HepG2 (cell line): ENCODE data around the gene CLEC16A. TPM values are rescaled to one million over a fixed set of nuclear protein-coding genes. Genes with fewer than 3 reads are reported as not detected.

Experiments used
- ATAC-seq: fragments of 200-7000 bp; cut with Tn5 transposase; 3 replicates; pipeline ENCODE4 v1.9.1; 2020; ENCODE audit warnings: mild to moderate bottlenecking, moderate library complexity
- BruUV-seq: library from RNA; stranded (reverse); fragments of 400-500 nt; replicated peaks from 2 replicates; lab custom pipeline; 2021; lab: Mats Ljungman, UMichigan
- CTCF ChIA-PET: fragments of 300-600 bp; formaldehyde crosslinking; extraction: SDS; loops from one replicate; lab custom pipeline; 2021; ENCODE audit warnings: low total read pairs, inconsistent platforms, low intra/inter-chr PET ratio; lab: Yijun Ruan, JAX
- POLR2A ChIA-PET: fragments of 350-600 bp; sonication (Branson Sonifier 250); formaldehyde crosslinking; loops from one replicate; lab custom pipeline; 2020; ENCODE audit warnings: antibody characterized with exemption, inconsistent platforms; lab: Yijun Ruan, JAX
- DNase-seq: peaks from one replicate; pipeline ENCODE4 v3.0.0-alpha.2; 2015; ENCODE audit warnings: low spot score
- FAIRE-seq: peaks from 3 replicates; lab custom pipeline; 2011; peaks lifted over from hg19 to GRCh38; lab: Jason Lieb, UNC
- H2AFZ ChIP-seq: one replicate; pipeline ENCODE4 v1.6.1; 2011; ENCODE audit warnings: low read length, inconsistent platforms
- H3K27ac ChIP-seq: fragments of 300-600 bp; 3 replicates; pipeline ENCODE4 v1.8.0; 2011; ENCODE audit warnings: mixed run types, mild to moderate bottlenecking, mixed read lengths, low read length, inconsistent platforms; ENCODE audit not compliant: insufficient read depth; ENCODE audit errors: extremely low read length
- H3K27me3 ChIP-seq, 2 experiments: fragments of 200-600 bp in 1 of 2; 2 replicates in 1 of 2; 3 replicates in 1 of 2; pipeline versions ENCODE4 v1.6.0 to v1.8.0; 2011; ENCODE audit warnings: low read length in 2 of 2, mild to moderate bottlenecking in 2 of 2, moderate library complexity in 2 of 2, inconsistent platforms in 1 of 2; ENCODE audit not compliant: insufficient read depth in 2 of 2, control insufficient read depth in 1 of 2
- H3K36me3 ChIP-seq, 2 experiments: fragments of 200-600 bp in 1 of 2; replicated peaks in 1 of 2; 2 replicates in 1 of 2; 3 replicates in 1 of 2; pipeline versions ENCODE4 v1.5.1 to v1.8.0; 2011; ENCODE audit warnings: low read length in 2 of 2, inconsistent platforms in 1 of 2; ENCODE audit not compliant: insufficient read depth in 2 of 2, control insufficient read depth in 1 of 2
- H3K4me1 ChIP-seq: 2 replicates; pipeline ENCODE4 v1.5.1; 2012; ENCODE audit warnings: low read length, inconsistent platforms; ENCODE audit not compliant: insufficient read depth
- H3K4me2 ChIP-seq: 2 replicates; pipeline ENCODE4 v1.6.0; 2011; ENCODE audit warnings: low read depth, low read length, inconsistent platforms
- H3K4me3 ChIP-seq, 3 experiments: fragments of 200-600 bp in 1 of 3; sonication (generic), shearing (Covaris generic) in 1 of 3; replicated peaks in 1 of 3; 2 replicates each; pipeline ENCODE4 v1.5.1; 2011 to 2016; ENCODE audit warnings: low read length in 3 of 3, inconsistent platforms in 2 of 3, low read depth in 2 of 3, mild to moderate bottlenecking in 2 of 3, control low read depth in 1 of 3, mixed read lengths in 1 of 3; ENCODE audit not compliant: insufficient read depth in 1 of 3
- H3K79me2 ChIP-seq: one replicate; pipeline ENCODE4 v1.6.1; 2011; ENCODE audit warnings: low read length, inconsistent platforms; ENCODE audit not compliant: insufficient read depth
- H3K9ac ChIP-seq: 2 replicates; pipeline ENCODE4 v1.6.0; 2011; ENCODE audit warnings: mild to moderate bottlenecking, low read depth, low read length, inconsistent platforms; ENCODE audit not compliant: insufficient read depth
- H3K9me3 ChIP-seq: 2 replicates; pipeline ENCODE4 v1.5.1; 2012; ENCODE audit warnings: mild to moderate bottlenecking, low read length
- H4K20me1 ChIP-seq: 2 replicates; pipeline ENCODE4 v1.6.0; 2011; ENCODE audit warnings: inconsistent platforms, mild to moderate bottlenecking, low read length, moderate library complexity; ENCODE audit not compliant: insufficient read depth
- KLF9 ChIP-seq: IDR thresholded peaks from 2 replicates; pipeline ENCODE4 v1.6.1; 2016; ENCODE audit warnings: low read depth
- MLLT10 ChIP-seq: sonication (generic); formaldehyde crosslinking; IDR thresholded peaks from 2 replicates; pipeline ENCODE4 v1.4.0; 2020; ENCODE audit warnings: missing genetic modification reagents
- ZNF619 ChIP-seq: sonication (generic); formaldehyde crosslinking; IDR thresholded peaks from 2 replicates; pipeline ENCODE4 v1.4.0; 2020; ENCODE audit warnings: mild to moderate bottlenecking, missing genetic modification reagents
- ZNF781 ChIP-seq: sonication (generic); formaldehyde crosslinking; IDR thresholded peaks from 2 replicates; pipeline ENCODE4 v1.5.1; 2020; ENCODE audit warnings: borderline replicate concordance, mild to moderate bottlenecking, missing genetic modification reagents; ENCODE audit errors: not compliant biosample characterization
- WGBS: methylation state at CpG from one replicate; pipeline ENCODE4 v1.1.6; 2017; ENCODE audit warnings: low lambda C conversion rate; 5-methylcytosine and 5-hydroxymethylcytosine counted together
- in situ Hi-C: cut with HindIII; loops from 2 replicates; pipeline ENCODE4 v1.10.0; 2017; ENCODE audit warnings: low pct_unique_long_range_greater_than_20kb; ENCODE audit not compliant: extremely low pct_ligation_motif_present
- intact Hi-C: fragments of 100-400 bp; cut with micrococcal nuclease; formaldehyde crosslinking; loops from one replicate; pipeline ENCODE4 v1.10.0; 2022; ENCODE audit not compliant: unreplicated experiment
- polyA plus RNA-seq, 8 experiments: library from polyadenylated mRNA; depleted of rRNA in 3 of 8; stranded (reverse) in 7 of 8; unstranded in 1 of 8; fragments of >200 nt; fragmentation: Illumina TruSeq in 4 of 8; extraction: Trizol in 4 of 8; gene quantifications; 2 replicates each; pipeline versions ENCODE4 v1.2.1 to v1.2.3, GENCODE V29; 2011 to 2016; ENCODE audit warnings: low read depth in 4 of 8, missing spikeins in 1 of 8, mixed read lengths in 1 of 8; ENCODE audit not compliant: insufficient read depth in 1 of 8
- total RNA-seq, 5 experiments: library from RNA; depleted of rRNA; stranded (reverse); fragments of >200 nt; fragmentation: Illumina TruSeq; extraction: Trizol; gene quantifications; 2 replicates each; pipeline ENCODE4 v1.2.3, GENCODE V29; 2016; ENCODE audit warnings: low read depth in 1 of 5
- TF ChIP-seq, protein P1 (sequence below): sonication (generic); formaldehyde crosslinking; IDR thresholded peaks from 2 replicates; pipeline ENCODE4 v1.5.0; 2020; ENCODE audit warnings: missing genetic modification reagents, mild to moderate bottlenecking, borderline replicate concordance
- TF ChIP-seq, protein P2 (sequence below): sonication (generic); formaldehyde crosslinking; IDR thresholded peaks from 2 replicates; pipeline ENCODE4 v1.5.0; 2020; ENCODE audit warnings: mild to moderate bottlenecking, missing genetic modification reagents, borderline replicate concordance
- TF ChIP-seq, protein P3 (sequence below): IDR thresholded peaks from 2 replicates; pipeline ENCODE4 v1.6.1; 2016; ENCODE audit warnings: mild to moderate bottlenecking
- TF ChIP-seq, protein P4 (sequence below): sonication (generic); formaldehyde crosslinking; IDR thresholded peaks from 2 replicates; pipeline ENCODE4 v1.4.0; 2020; ENCODE audit warnings: mild to moderate bottlenecking, missing genetic modification reagents, borderline replicate concordance
- TF ChIP-seq, protein P5 (sequence below): sonication (generic); formaldehyde crosslinking; IDR thresholded peaks from 2 replicates; pipeline ENCODE4 v1.8.1; 2023; ENCODE audit warnings: missing genetic modification reagents, inconsistent platforms, borderline replicate concordance

CLEC16A gene
- total and polyA plus RNA-seq, 2 of the 13 experiments (the other 11 are each of a cell fraction or from before 2014, with no cell fraction given), result 8.5 to 10.3 TPM

DNA sequence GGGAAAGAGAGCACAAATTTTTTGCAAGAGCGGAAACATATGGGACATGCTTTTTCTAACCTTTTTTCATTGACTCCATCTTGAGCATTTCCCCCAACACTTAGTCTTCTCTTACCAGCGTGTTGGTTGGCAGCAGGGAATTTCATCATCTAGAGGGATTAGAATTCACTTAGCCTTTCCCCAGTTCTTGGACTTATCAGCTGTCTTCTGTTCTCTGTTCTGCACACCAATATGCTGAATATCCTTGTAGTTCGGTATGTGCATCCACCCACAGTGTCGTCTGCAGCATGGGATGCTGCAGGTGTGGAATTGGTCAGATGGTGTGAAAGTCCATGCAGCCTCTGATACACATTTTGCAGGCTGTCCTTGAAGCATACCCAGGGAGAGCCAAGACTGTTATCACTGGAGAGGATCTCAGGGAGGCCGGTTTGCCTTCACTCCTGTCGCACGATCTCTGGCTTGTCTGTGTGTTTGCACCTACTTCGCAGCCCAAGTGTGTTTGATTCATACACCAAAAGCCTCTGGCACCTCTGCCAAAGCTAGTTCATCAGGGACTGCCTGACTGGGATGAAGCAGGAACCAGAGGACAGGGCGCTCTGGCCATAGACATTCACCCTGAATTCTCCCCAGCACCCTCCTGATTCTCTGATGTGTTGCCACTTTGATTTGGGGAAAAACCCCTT, 218.4 kb downstream of the CLEC16A start:
- POLR2A ChIA-PET, result no interaction called here
- H3K4me1 ChIP-seq, result no peaks in the 10 kb centered on the region
- no TSS peak for BruUV-seq

More for the DNA sequence above, 218.4 kb downstream of the CLEC16A start:
- Histone ChIP-seq H3K9me3 (no peaks in the 10 kb centered on the region), H3K4me2 (no peak overlapping the region), H3K27me3 (no peaks in the 10 kb centered on the region), H3K36me3 (peaks cover 0 to 10% of the 10 kb centered on the region in 2 experiments; a peak in 2 of 5 replicates), H3K27ac (no peak overlapping the region), H3K4me3 (no peak overlapping the region), H4K20me1 (no peaks in the 10 kb centered on the region), H2AFZ (no peak overlapping the region), H3K9ac (no peak overlapping the region), H3K79me2 (no peaks in the 10 kb centered on the region)
- DNase-seq (no peak), ATAC-seq (no peak), FAIRE-seq (no peak)
- TF ChIP-seq, protein P1, sequence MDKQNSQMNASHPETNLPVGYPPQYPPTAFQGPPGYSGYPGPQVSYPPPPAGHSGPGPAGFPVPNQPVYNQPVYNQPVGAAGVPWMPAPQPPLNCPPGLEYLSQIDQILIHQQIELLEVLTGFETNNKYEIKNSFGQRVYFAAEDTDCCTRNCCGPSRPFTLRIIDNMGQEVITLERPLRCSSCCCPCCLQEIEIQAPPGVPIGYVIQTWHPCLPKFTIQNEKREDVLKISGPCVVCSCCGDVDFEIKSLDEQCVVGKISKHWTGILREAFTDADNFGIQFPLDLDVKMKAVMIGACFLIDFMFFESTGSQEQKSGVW (CRISPR knock-in tag), result no peak
- TF ChIP-seq, protein P2, sequence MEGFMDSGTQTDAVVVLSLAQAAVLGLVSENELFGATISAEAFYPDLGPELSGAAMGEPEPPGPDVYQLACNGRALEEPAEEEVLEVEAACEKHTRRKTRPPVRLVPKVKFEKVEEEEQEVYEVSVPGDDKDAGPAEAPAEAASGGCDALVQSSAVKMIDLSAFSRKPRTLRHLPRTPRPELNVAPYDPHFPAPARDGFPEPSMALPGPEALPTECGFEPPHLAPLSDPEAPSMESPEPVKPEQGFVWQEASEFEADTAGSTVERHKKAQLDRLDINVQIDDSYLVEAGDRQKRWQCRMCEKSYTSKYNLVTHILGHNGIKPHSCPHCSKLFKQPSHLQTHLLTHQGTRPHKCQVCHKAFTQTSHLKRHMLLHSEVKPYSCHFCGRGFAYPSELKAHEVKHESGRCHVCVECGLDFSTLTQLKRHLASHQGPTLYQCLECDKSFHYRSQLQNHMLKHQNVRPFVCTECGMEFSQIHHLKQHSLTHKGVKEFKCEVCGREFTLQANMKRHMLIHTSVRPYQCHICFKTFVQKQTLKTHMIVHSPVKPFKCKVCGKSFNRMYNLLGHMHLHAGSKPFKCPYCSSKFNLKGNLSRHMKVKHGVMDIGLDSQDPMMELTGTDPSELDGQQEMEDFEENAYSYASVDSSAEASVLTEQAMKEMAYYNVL (CRISPR knock-in tag), result no peak
- TF ChIP-seq, protein P3, sequence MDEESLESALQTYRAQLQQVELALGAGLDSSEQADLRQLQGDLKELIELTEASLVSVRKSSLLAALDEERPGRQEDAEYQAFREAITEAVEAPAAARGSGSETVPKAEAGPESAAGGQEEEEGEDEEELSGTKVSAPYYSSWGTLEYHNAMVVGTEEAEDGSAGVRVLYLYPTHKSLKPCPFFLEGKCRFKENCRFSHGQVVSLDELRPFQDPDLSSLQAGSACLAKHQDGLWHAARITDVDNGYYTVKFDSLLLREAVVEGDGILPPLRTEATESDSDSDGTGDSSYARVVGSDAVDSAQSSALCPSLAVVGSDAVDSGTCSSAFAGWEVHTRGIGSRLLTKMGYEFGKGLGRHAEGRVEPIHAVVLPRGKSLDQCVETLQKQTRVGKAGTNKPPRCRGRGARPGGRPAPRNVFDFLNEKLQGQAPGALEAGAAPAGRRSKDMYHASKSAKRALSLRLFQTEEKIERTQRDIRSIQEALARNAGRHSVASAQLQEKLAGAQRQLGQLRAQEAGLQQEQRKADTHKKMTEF (CRISPR knock-in tag), result no peak
- TF ChIP-seq, protein P4, sequence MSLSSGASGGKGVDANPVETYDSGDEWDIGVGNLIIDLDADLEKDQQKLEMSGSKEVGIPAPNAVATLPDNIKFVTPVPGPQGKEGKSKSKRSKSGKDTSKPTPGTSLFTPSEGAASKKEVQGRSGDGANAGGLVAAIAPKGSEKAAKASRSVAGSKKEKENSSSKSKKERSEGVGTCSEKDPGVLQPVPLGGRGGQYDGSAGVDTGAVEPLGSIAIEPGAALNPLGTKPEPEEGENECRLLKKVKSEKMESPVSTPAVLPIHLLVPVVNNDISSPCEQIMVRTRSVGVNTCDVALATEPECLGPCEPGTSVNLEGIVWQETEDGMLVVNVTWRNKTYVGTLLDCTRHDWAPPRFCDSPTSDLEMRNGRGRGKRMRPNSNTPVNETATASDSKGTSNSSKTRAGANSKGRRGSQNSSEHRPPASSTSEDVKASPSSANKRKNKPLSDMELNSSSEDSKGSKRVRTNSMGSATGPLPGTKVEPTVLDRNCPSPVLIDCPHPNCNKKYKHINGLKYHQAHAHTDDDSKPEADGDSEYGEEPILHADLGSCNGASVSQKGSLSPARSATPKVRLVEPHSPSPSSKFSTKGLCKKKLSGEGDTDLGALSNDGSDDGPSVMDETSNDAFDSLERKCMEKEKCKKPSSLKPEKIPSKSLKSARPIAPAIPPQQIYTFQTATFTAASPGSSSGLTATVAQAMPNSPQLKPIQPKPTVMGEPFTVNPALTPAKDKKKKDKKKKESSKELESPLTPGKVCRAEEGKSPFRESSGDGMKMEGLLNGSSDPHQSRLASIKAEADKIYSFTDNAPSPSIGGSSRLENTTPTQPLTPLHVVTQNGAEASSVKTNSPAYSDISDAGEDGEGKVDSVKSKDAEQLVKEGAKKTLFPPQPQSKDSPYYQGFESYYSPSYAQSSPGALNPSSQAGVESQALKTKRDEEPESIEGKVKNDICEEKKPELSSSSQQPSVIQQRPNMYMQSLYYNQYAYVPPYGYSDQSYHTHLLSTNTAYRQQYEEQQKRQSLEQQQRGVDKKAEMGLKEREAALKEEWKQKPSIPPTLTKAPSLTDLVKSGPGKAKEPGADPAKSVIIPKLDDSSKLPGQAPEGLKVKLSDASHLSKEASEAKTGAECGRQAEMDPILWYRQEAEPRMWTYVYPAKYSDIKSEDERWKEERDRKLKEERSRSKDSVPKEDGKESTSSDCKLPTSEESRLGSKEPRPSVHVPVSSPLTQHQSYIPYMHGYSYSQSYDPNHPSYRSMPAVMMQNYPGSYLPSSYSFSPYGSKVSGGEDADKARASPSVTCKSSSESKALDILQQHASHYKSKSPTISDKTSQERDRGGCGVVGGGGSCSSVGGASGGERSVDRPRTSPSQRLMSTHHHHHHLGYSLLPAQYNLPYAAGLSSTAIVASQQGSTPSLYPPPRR (CRISPR knock-in tag), result no peak
- TF ChIP-seq ZNF781 (CRISPR knock-in tag) (no peak), KLF9 (no peak), MLLT10 (CRISPR knock-in tag) (no peak), ZNF619 (CRISPR knock-in tag) (no peak)
- TF ChIP-seq, protein P5, sequence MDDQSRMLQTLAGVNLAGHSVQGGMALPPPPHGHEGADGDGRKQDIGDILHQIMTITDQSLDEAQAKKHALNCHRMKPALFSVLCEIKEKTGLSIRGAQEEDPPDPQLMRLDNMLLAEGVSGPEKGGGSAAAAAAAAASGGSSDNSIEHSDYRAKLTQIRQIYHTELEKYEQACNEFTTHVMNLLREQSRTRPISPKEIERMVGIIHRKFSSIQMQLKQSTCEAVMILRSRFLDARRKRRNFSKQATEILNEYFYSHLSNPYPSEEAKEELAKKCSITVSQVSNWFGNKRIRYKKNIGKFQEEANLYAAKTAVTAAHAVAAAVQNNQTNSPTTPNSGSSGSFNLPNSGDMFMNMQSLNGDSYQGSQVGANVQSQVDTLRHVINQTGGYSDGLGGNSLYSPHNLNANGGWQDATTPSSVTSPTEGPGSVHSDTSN (CRISPR knock-in tag), result no peak
- intact Hi-C loops, result no loop called here
- in situ Hi-C loops, result no loop called here
- 87% methylated on average over 9 of the region's 9 CpGs for WGBS
- CTCF ChIA-PET, result no interaction called here
